Pons (tissue), 1 donor: ENCODE results near the gene WNT7A.

ENCODE experiments used
- DNase-seq: peaks from one replicate; pipeline ENCODE4 v3.0.0-alpha.2; 2016; ENCODE audit warnings: low spot score

The WNT7A gene

GRCh38 chr3:13846238-13846637 is 33.6 kb downstream of the WNT7A start:
- DNase-seq = no peak

GRCh38 chr3:13845806-13846205 is 34.1 kb downstream of the WNT7A start:
- DNase-seq = no peak

DNA sequence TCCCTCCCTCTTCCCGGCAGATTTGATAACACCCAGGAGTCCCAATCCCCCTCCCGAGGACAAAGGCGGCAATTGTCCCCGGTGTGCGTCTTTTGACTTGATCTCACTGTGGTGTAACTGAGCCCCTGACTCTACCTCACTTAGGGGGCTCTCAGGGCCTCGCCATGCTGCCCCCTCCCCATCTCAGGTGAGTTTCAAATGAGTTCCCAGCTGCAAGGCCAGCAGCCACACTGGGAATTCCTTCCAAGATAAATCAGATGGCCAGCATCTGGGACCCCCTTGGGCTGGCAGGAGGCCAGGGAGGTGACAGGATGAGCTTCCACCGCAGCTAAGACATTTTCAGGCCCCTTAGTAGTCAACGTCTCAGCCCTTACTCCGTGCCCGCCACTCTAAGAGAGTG is 35.0 kb downstream of the WNT7A start:
- no peak for DNase-seq

DNA sequence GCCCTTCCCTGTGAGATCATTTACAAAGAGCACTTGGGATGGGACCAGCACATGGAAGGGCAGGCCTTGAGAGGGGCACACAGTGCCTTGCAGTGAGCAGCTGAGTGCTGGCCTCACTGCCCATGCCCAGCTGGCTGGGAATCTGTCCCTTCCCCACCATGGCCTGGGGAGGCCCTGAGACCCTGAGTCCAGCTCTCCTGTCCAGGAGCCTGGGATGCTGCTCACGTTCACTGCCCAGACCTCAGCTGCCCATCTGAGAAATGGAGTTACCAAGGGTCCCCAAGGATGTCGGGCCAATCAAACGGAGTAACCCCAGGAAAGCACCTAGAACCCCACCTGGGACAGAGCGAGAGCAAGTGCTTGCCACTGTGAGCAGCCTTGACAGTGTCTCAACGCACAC is 35.6 kb downstream of the WNT7A start:
- no peak for DNase-seq

- DNase-seq = no peak
These were observed 36.5 kb downstream of the WNT7A start for GRCh38 chr3:13843351-13843750.

DNA sequence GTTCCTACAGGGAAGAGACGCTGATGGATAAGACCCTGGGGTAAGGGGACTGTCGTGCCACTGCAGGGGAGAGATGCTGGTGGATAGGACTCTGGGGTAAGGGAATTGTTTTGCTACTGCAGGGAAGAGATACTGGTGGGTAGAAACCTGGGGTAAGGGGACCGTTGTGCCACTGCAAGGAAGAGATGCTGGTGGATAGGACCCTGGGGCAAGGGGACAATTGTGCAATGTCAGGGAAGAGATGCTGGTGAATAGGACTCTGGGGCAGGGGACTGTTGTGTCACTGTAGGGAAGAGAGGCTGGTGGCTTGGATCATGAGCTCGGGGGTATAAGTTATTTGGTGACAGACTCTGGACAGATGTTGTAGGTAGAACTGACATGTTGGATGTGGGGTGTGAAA is 37.6 kb downstream of the WNT7A start:
- DNase-seq = no peak

DNA sequence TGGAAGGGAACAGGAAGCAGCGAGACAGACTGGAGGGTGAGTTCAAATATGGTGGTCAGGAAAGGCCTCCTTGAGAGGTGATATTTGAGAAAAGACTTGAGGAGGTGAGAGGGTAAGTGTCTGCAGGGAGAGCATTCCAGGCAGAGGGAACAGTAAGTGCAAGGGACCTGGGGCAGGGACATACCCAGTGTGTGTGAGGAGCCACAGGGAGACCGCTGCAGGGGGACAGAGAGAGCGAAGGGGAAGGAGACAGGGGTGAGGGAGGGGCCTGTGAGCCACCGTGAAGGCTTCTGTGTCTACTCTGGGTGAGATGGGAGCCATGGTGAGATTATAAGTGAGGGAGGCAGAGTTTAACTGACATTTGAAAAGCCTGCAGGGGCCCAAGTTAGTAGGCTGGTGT is 38.0 kb downstream of the WNT7A start:
- no peak for DNase-seq

GRCh38 chr3:13841141-13841540 is 38.7 kb downstream of the WNT7A start:
- DNase-seq = no peak

GRCh38 chr3:13840456-13840855 is 39.4 kb downstream of the WNT7A start:
- no peak for DNase-seq

DNA sequence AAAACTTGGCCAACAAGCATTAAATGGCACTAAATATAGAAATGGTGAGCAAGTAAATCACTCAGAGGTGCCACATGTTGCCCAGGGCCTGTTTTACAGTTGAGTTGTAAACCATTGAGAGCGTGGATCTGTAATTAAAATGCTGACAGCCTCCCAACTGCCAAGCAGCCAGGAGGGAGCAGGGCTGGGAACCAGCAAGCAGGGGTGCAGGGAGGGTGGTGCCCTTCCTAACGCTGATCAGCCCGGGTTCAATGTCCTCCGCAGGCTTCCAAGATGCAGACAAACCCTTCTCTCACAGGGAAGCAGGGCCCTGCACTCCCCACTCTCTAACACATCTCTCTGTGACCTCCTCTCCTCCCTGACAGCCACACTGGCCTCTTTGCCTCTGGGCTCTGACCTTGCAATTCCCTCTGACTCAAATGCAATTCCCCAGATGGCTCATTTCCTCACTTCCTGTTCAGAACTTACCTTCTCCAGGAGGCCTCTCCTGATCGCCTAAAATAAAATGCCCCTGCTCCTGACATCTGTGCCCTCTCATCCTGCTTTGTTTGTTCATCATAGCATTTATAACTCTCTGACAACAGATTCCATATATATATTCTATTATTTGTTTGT is 40.0 kb downstream of the WNT7A start:
- DNase-seq = no peak

- no peak for DNase-seq
These were observed 40.6 kb downstream of the WNT7A start for GRCh38 chr3:13839253-13839652.

DNA sequence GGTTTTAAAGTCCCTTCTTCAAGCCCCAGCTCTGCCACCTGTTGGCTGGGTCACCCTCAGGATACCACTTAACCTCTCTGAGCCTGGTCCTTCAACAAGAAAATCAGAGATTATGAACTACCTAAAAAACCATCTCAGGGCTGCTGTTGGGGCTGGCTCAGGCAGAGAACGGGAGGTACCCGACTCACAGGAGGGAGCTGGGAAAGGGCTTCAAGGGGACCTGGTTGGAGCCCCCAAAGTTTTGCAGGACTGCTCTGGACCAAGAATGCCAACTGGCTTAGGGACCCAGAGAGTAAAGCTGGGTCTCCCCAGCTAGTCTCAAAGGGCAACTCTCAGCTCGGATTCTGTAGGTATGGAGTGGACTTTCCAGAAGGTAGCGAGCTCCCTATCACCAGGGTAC is 41.5 kb downstream of the WNT7A start:
- no peak for DNase-seq

DNA sequence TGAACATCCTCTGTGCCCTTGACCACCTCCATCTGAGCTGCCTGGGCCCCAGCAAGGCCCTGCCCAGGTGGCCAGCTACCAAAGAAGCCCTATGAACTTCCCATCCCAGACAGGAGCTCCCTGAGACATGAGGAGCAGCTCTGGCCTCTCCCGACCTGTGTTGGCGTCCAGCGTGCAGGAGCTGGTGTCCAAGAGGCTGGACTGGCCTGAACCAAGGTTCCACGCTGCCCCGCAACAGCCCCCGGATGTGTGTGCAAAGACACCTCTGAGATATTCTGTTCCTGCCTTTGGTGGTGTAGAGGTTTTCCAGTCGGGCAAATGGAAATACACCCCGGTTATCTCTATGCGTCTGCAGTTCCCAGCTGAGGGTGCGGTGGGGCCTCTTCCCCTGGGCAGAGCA is 42.1 kb downstream of the WNT7A start:
- DNase-seq = no peak

- DNase-seq = no peak
These were observed 42.9 kb downstream of the WNT7A start for GRCh38 chr3:13836658-13837587.

GRCh38 chr3:13835246-13835645 is 44.6 kb downstream of the WNT7A start:
- DNase-seq = no peak

DNA sequence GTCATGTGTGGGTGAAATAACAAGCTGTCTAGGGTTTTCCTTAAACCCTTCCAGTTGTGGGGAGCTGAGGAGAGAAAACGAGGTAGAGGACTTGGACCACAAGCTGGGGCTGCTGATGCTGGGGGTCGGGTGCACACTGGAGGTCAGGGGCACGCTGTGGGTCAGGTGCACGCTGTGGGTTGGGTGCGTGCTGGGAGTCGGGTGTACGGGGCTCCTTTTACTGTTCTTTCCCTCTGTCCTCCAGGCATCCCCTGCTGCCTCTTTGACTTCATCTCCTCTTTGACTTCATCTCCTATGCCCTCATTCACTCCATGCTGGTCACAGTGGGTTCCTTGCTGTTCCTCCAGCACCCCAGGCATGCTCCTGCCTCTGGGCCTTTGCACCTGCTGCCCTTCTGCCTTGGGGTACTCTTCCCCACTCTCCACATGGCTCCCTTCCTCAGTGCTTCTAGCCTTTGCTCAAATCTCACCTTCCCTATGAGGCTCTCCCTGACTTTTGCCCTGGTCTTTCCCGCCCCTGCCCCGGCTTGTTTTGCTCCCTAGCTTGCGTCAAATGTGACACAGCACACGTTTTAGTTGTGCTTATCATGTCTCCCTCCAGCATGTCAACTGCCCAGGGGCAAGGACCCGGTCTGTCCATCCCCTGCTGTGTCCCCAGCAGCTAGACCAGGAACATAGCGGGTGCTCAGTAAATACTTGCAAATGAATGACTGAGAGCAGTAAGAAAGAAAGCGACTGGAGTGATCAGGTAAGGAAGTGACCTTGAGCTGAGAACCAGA is 45.4 kb downstream of the WNT7A start:
- DNase-seq = no peak

DNA sequence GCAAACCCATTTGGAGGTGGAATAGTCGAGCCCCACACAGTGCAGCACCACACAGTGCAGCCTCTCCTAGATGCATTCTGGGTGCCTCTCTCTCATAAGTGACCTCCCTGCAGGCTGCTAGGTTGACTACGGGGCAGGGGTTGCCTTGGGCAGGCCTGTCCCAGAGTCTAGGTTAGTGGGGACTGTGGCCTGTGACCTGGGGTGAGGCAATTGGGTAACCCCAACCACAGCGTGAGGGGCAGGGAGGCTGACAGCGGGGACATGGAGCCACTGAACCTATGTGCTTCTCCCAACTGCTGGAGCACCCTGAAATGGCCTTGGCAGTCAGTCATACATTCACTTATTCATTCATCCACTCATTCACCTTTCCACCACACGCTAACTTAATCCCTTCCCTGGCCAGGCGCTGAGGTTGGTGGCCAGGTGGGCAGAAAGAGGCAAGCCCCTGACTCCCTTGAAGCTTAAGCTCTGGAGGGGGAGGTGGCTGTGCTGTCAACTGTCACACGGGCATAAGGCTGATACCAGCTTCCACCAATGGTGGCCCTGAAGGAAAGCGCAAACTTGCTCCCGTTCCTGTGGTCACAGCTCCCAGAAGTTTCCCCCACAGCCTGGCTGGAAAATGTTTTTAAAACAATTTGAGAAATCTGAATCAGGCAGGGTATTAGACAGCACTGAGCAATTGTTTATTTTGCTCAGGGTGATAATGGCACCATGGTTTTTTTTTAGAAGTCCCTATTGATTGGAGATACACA is 46.2 kb downstream of the WNT7A start:
- DNase-seq = no peak

DNA sequence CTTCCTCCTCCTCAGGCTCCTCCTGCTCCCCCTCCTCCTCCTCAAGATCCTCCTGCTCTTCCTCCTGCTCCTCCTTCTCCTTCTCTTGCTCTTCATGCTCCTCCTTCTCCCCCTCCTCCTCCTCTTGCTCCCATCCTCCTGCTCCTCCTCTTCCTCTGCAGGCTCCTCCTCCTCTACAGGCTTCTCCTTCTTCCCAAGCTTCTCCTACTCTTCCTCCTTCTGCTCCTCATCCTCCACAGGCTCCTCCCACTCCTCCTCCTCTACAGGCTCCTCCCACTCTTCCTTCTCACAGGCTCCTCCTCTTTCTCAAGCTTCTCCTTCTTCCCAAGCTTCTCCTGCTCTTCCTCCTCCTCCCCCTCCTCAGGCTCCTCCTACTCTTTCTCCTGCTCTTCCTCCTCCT is 47.7 kb downstream of the WNT7A start:
- no peak for DNase-seq

- no peak for DNase-seq
These were observed 48.4 kb downstream of the WNT7A start for GRCh38 chr3:13831386-13831996.

DNA sequence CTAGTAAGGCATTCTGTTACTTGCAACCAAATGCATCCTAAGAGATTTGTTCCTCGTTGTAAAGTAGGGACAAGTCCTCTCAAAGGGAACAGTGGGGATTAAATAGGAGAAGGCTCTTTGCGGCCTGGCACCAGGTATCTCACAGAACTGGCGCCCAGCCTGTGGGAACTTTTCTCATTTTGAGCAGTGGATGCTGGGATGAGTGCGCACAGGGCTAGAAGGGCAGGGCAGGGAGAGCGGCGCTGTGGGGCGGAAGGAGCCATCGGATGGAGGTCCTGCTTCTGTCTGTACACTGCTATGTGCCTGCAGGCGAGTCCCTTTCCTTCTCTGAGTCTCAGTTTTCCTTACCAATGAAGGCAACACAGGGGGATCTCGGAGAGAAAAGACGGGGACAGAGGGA is 50.6 kb downstream of the WNT7A start:
- DNase-seq = no peak

- no peak for DNase-seq
These were observed 51.2 kb downstream of the WNT7A start for GRCh38 chr3:13828501-13829265.
